ENCODE measurements around the gene MAN1B1. TPM values are rescaled to one million over a fixed set of nuclear protein-coding genes. Genes with fewer than 3 reads are reported as not detected.

MAN1B1 gene
- total and polyA plus RNA-seq, 2 donors (not counting 1 experiment from before 2014, with no cell fraction given): 45.5 to 96.6 TPM

- H3K27ac ChIP-seq (ENCODE audit: insufficient read depth, low read length): peak overlapping the region; percentile 81
- H4K20me1 ChIP-seq (ENCODE audit: control insufficient read depth, extremely low read depth, insufficient read depth, low read length): no peaks in the 10 kb centered on the region
- no peak for TF ChIP-seq CTCF (conservative IDR thresholded peaks at IDR 0.05 in 1 of 2, IDR thresholded peaks at IDR 0.05 in 1 of 2; ENCODE audit: low read depth in 1 of 2, low read length in 2 of 2)
- no peak for TF ChIP-seq EZH2 (IDR thresholded peaks at IDR 0.05; ENCODE audit: low read length, missing control alignments)
- H3K36me3 ChIP-seq (ENCODE audit: control insufficient read depth, insufficient read depth, low read length): peaks cover 37% of the 10 kb centered on the region
- H3K27me3 ChIP-seq (ENCODE audit: control insufficient read depth, insufficient read depth, low read length): no peaks in the 10 kb centered on the region
- H3K9ac ChIP-seq (ENCODE audit: insufficient read depth, low read length): no peak overlapping the region
- peaks cover 29% of the 10 kb centered on the region for H3K4me1 ChIP-seq (ENCODE audit: control insufficient read depth, extremely low read depth, insufficient read depth, low read length)
- DNase-seq (ENCODE audit: low read depth in 2 of 2): peak; percentile 95 to 97
- H2AFZ ChIP-seq (ENCODE audit: low read length): no peak overlapping the region
- peaks cover 16% of the 10 kb centered on the region for H3K79me2 ChIP-seq (ENCODE audit: control insufficient read depth, insufficient read depth, low read length)
- H3K9me3 ChIP-seq (ENCODE audit: control insufficient read depth, insufficient read depth, low read depth, low read length): no peaks in the 10 kb centered on the region
- H3K4me3 ChIP-seq (replicated peaks in 1 of 4; ENCODE audit: control extremely low read depth in 1 of 4, insufficient read depth in 1 of 4, low read depth in 3 of 4, low read length in 4 of 4): peak overlapping the region in 1 of 4 experiments; percentile 9
- H3K4me2 ChIP-seq (ENCODE audit: extremely low read depth, insufficient read depth, low read length): peak overlapping the region; percentile 38
Measured at GRCh38 chr9:137083394-137084004, 3.3 kb upstream of the MAN1B1 start.

GRCh38 chr9:137084526-137084925, 2.3 kb upstream of the MAN1B1 start:
- Histone ChIP-seq H2AFZ (ENCODE audit: low read length) (no peak overlapping the region), H3K27ac (ENCODE audit: insufficient read depth, low read length) (no peak overlapping the region), H3K27me3 (ENCODE audit: control insufficient read depth, insufficient read depth, low read length) (no peaks in the 10 kb centered on the region), H3K9ac (ENCODE audit: insufficient read depth, low read length) (no peak overlapping the region), H3K79me2 (ENCODE audit: control insufficient read depth, insufficient read depth, low read length) (peaks cover 6% of the 10 kb centered on the region), H4K20me1 (ENCODE audit: control insufficient read depth, extremely low read depth, insufficient read depth, low read length) (no peaks in the 10 kb centered on the region), H3K36me3 (ENCODE audit: control insufficient read depth, insufficient read depth, low read length) (peaks cover 28% of the 10 kb centered on the region), H3K4me2 (ENCODE audit: extremely low read depth, insufficient read depth, low read length) (no peak overlapping the region), H3K4me3 (replicated peaks in 1 of 4; ENCODE audit: control extremely low read depth in 1 of 4, insufficient read depth in 1 of 4, low read depth in 3 of 4, low read length in 4 of 4) (no peak overlapping the region), H3K9me3 (ENCODE audit: control insufficient read depth, insufficient read depth, low read depth, low read length) (no peaks in the 10 kb centered on the region), H3K4me1 (ENCODE audit: control insufficient read depth, extremely low read depth, insufficient read depth, low read length) (peaks cover 28% of the 10 kb centered on the region)
- DNase-seq (ENCODE audit: low read depth in 2 of 2): no peak
- TF ChIP-seq EZH2 (IDR thresholded peaks at IDR 0.05; ENCODE audit: low read length, missing control alignments) (no peak), CTCF (conservative IDR thresholded peaks at IDR 0.05 in 1 of 2, IDR thresholded peaks at IDR 0.05 in 1 of 2; ENCODE audit: low read depth in 1 of 2, low read length in 2 of 2) (no peak)

- peak overlapping the region; percentile 83 for H3K9ac ChIP-seq (ENCODE audit: insufficient read depth, low read length)
- H2AFZ ChIP-seq (ENCODE audit: low read length): no peak overlapping the region
- H3K27ac ChIP-seq (ENCODE audit: insufficient read depth, low read length): peak overlapping the region; percentile 86
- peak overlapping the region; percentile 26 for H3K4me2 ChIP-seq (ENCODE audit: extremely low read depth, insufficient read depth, low read length)
- no peaks in the 10 kb centered on the region for H3K79me2 ChIP-seq (ENCODE audit: control insufficient read depth, insufficient read depth, low read length)
- H3K36me3 ChIP-seq (ENCODE audit: control insufficient read depth, insufficient read depth, low read length): peaks cover 15% of the 10 kb centered on the region
- peak overlapping the region; percentile 43 to 89 (median 80) for H3K4me3 ChIP-seq (replicated peaks in 1 of 4; ENCODE audit: control extremely low read depth in 1 of 4, insufficient read depth in 1 of 4, low read depth in 3 of 4, low read length in 4 of 4)
- H3K9me3 ChIP-seq (ENCODE audit: control insufficient read depth, insufficient read depth, low read depth, low read length): no peaks in the 10 kb centered on the region
- no peaks in the 10 kb centered on the region for H4K20me1 ChIP-seq (ENCODE audit: control insufficient read depth, extremely low read depth, insufficient read depth, low read length)
- no peak for TF ChIP-seq EZH2 (IDR thresholded peaks at IDR 0.05; ENCODE audit: low read length, missing control alignments)
- TF ChIP-seq CTCF (conservative IDR thresholded peaks at IDR 0.05 in 1 of 2, IDR thresholded peaks at IDR 0.05 in 1 of 2; ENCODE audit: low read depth in 1 of 2, low read length in 2 of 2): no peak
- peaks cover 28% of the 10 kb centered on the region for H3K4me1 ChIP-seq (ENCODE audit: control insufficient read depth, extremely low read depth, insufficient read depth, low read length)
- H3K27me3 ChIP-seq (ENCODE audit: control insufficient read depth, insufficient read depth, low read length): no peaks in the 10 kb centered on the region
- DNase-seq (ENCODE audit: low read depth in 2 of 2): peak; percentile 34 to 38
Measured at GRCh38 chr9:137085920-137086530, 760 bp upstream of the MAN1B1 start.

All from fibroblast of lung (primary cell).